HEK293 (cell line): ENCODE data around the gene C12orf57.
A peak's percentile ranks its signal among the peaks of the same experiment; 100 is the strongest.

Experiments
- CTCF ChIA-PET: fragments of 350-600 bp; formaldehyde crosslinking; extraction: SDS; loops from one replicate; lab custom pipeline; 2021; ENCODE audit warnings: antibody characterized with exemption; lab: Yijun Ruan, JAX
- POLR2A ChIA-PET: fragments of 300-600 bp; formaldehyde crosslinking; extraction: SDS; loops from one replicate; lab custom pipeline; 2020; ENCODE audit warnings: antibody characterized with exemption, inconsistent platforms; lab: Yijun Ruan, JAX
- H3K27ac ChIP-seq: fragments of 200-500 bp; sonication (Bioruptor generic); 2 replicates; pipeline ENCODE4 v1.5.1; 2014; ENCODE audit warnings: low read depth, low read length, control low read depth, inconsistent platforms; ENCODE audit errors: extremely low read depth
- H3K36me3 ChIP-seq, 2 experiments: fragments of 200-500 bp in 1 of 2; sonication (Bioruptor generic) in 1 of 2; 1 replicate in 1 of 2; 2 replicates in 1 of 2; pipeline ENCODE4 v1.5.1; 2014 to 2017; ENCODE audit warnings: inconsistent platforms in 2 of 2, low read length in 2 of 2; ENCODE audit not compliant: control insufficient read depth in 2 of 2, insufficient read depth in 1 of 2
- H3K4me1 ChIP-seq: fragments of 200-500 bp; sonication (Bioruptor generic); 2 replicates; pipeline ENCODE4 v1.5.1; 2014; ENCODE audit warnings: mild to moderate bottlenecking, low read length, inconsistent platforms; ENCODE audit not compliant: control insufficient read depth, insufficient read depth
- H3K4me3 ChIP-seq: 2 replicates; pipeline ENCODE4 v1.5.1; 2011; ENCODE audit warnings: low read depth, mild to moderate bottlenecking, control low read depth, low read length, moderate library complexity
- H3K9me3 ChIP-seq: fragments of 200-500 bp; sonication (Bioruptor generic); 2 replicates; pipeline ENCODE4 v1.5.1; 2014; ENCODE audit warnings: low read depth, low read length, inconsistent platforms; ENCODE audit not compliant: control insufficient read depth, insufficient read depth
- GLIS1 ChIP-seq: fragments of 450-650 bp; formaldehyde crosslinking; IDR thresholded peaks from 2 replicates; pipeline ENCODE4 v1.5.1; 2016; ENCODE audit warnings: missing biosample characterization, missing genetic modification characterization
- INSM2 ChIP-seq: fragments of 450-650 bp; formaldehyde crosslinking; IDR thresholded peaks from 2 replicates; pipeline ENCODE4 v1.5.1; 2016; ENCODE audit warnings: missing biosample characterization, missing genetic modification characterization
- KLF1 ChIP-seq: fragments of 450-650 bp; formaldehyde crosslinking; IDR thresholded peaks from 2 replicates; pipeline ENCODE4 v1.5.1; 2016; ENCODE audit warnings: missing biosample characterization, missing genetic modification characterization
- MEIS1 ChIP-seq: sonication (generic); formaldehyde crosslinking; IDR thresholded peaks from 2 replicates; pipeline ENCODE4 v1.8.1; 2022; ENCODE audit warnings: missing genetic modification reagents, mild to moderate bottlenecking, borderline replicate concordance
- RBAK ChIP-seq: fragments of 450-650 bp; formaldehyde crosslinking; IDR thresholded peaks from 2 replicates; pipeline ENCODE4 v1.5.1; 2016; ENCODE audit warnings: missing biosample characterization, missing genetic modification characterization
- REPIN1 ChIP-seq: fragments of 450-650 bp; formaldehyde crosslinking; IDR thresholded peaks from 2 replicates; pipeline ENCODE4 v1.5.1; 2017; ENCODE audit warnings: missing biosample characterization, missing genetic modification characterization, low read depth
- SCRT1 ChIP-seq: fragments of 450-650 bp; formaldehyde crosslinking; IDR thresholded peaks from 2 replicates; pipeline ENCODE4 v1.5.1; 2016; ENCODE audit warnings: missing biosample characterization, missing genetic modification characterization, borderline replicate concordance
- SP2 ChIP-seq: fragments of 450-650 bp; formaldehyde crosslinking; IDR thresholded peaks from 2 replicates; pipeline ENCODE4 v1.5.1; 2016; ENCODE audit warnings: missing biosample characterization, missing genetic modification characterization
- SP3 ChIP-seq: fragments of 450-650 bp; formaldehyde crosslinking; IDR thresholded peaks from 2 replicates; pipeline ENCODE4 v1.5.1; 2016; ENCODE audit warnings: missing biosample characterization, missing genetic modification characterization
- TCF7L2 ChIP-seq: IDR thresholded peaks from 2 replicates; pipeline ENCODE4 v1.6.1; 2011; ENCODE audit warnings: low read depth, mild to moderate bottlenecking, inconsistent platforms, low read length, moderate library complexity, borderline replicate concordance
- ZBTB17 ChIP-seq: fragments of 450-650 bp; formaldehyde crosslinking; IDR thresholded peaks from 2 replicates; pipeline ENCODE4 v1.5.1; 2016; ENCODE audit warnings: missing biosample characterization, missing genetic modification characterization
- ZNF157 ChIP-seq: fragments of 450-650 bp; formaldehyde crosslinking; IDR thresholded peaks from 2 replicates; pipeline ENCODE4 v1.5.1; 2016; ENCODE audit warnings: missing biosample characterization, missing genetic modification characterization
- ZNF18 ChIP-seq: fragments of 450-650 bp; formaldehyde crosslinking; IDR thresholded peaks from 2 replicates; pipeline ENCODE4 v1.5.1; 2016; ENCODE audit warnings: missing biosample characterization, missing genetic modification characterization
- ZNF266 ChIP-seq: fragments of 450-650 bp; formaldehyde crosslinking; IDR thresholded peaks from 2 replicates; pipeline ENCODE4 v1.5.1; 2016; ENCODE audit warnings: missing biosample characterization, missing genetic modification characterization, low read depth
- ZNF292 ChIP-seq: fragments of 450-650 bp; formaldehyde crosslinking; IDR thresholded peaks from 2 replicates; pipeline ENCODE4 v1.5.1; 2016; ENCODE audit warnings: low read depth, missing biosample characterization, missing genetic modification characterization, borderline replicate concordance
- ZNF354C ChIP-seq: fragments of 450-650 bp; formaldehyde crosslinking; IDR thresholded peaks from 2 replicates; pipeline ENCODE4 v1.5.1; 2016; ENCODE audit warnings: missing biosample characterization, missing genetic modification characterization, low read depth, borderline replicate concordance
- ZNF362 ChIP-seq: fragments of 450-650 bp; formaldehyde crosslinking; IDR thresholded peaks from 2 replicates; pipeline ENCODE4 v1.5.1; 2016; ENCODE audit warnings: missing biosample characterization, missing genetic modification characterization
- ZNF394 ChIP-seq: fragments of 450-650 bp; formaldehyde crosslinking; IDR thresholded peaks from 2 replicates; pipeline ENCODE4 v1.5.1; 2016; ENCODE audit warnings: missing biosample characterization, missing genetic modification characterization, mild to moderate bottlenecking, moderate library complexity, borderline replicate concordance
- ZNF398 ChIP-seq: fragments of 450-650 bp; formaldehyde crosslinking; IDR thresholded peaks from 2 replicates; pipeline ENCODE4 v1.5.1; 2017; ENCODE audit warnings: missing biosample characterization, missing genetic modification characterization
- ZNF433 ChIP-seq: fragments of 450-650 bp; formaldehyde crosslinking; IDR thresholded peaks from 2 replicates; pipeline ENCODE4 v1.5.1; 2016; ENCODE audit warnings: missing biosample characterization, missing genetic modification characterization, low read depth
- ZNF488 ChIP-seq: fragments of 450-650 bp; formaldehyde crosslinking; IDR thresholded peaks from 2 replicates; pipeline ENCODE4 v1.5.1; 2016; ENCODE audit warnings: missing biosample characterization, missing genetic modification characterization
- ZNF510 ChIP-seq: fragments of 450-650 bp; formaldehyde crosslinking; IDR thresholded peaks from 2 replicates; pipeline ENCODE4 v1.5.1; 2018; ENCODE audit warnings: mild to moderate bottlenecking, missing genetic modification characterization, missing biosample characterization; ENCODE audit not compliant: insufficient replicate concordance
- ZNF549 ChIP-seq: fragments of 450-650 bp; IDR thresholded peaks from 2 replicates; pipeline ENCODE4 v1.5.1; 2018; ENCODE audit warnings: missing biosample characterization, missing genetic modification characterization, mild to moderate bottlenecking, inconsistent platforms, moderate library complexity
- ZNF624 ChIP-seq: fragments of 450-650 bp; formaldehyde crosslinking; IDR thresholded peaks from 2 replicates; pipeline ENCODE4 v1.5.1; 2017; ENCODE audit warnings: missing biosample characterization, missing genetic modification characterization
- ZNF701 ChIP-seq: fragments of 450-650 bp; formaldehyde crosslinking; IDR thresholded peaks from 2 replicates; pipeline ENCODE4 v1.5.1; 2016; ENCODE audit warnings: missing biosample characterization, missing genetic modification characterization
- ZNF785 ChIP-seq: fragments of 450-650 bp; formaldehyde crosslinking; IDR thresholded peaks from 2 replicates; pipeline ENCODE4 v1.5.1; 2016; ENCODE audit warnings: missing biosample characterization, missing genetic modification characterization
- ZNF792 ChIP-seq: fragments of 450-650 bp; formaldehyde crosslinking; IDR thresholded peaks from 2 replicates; pipeline ENCODE4 v1.5.1; 2016; ENCODE audit warnings: missing biosample characterization, missing genetic modification characterization
- ZSCAN23 ChIP-seq: fragments of 450-650 bp; formaldehyde crosslinking; IDR thresholded peaks from 2 replicates; pipeline ENCODE4 v1.5.1; 2016; ENCODE audit warnings: missing biosample characterization, missing genetic modification characterization

C12orf57 gene

GRCh38 chr12:6914246-6914946, 29.4 kb upstream of the C12orf57 start, which contains the start of gene ENO2 (continued):
- TF ChIP-seq REPIN1 (no peak), ZNF394 (tag by site-specific recombination) (peak; percentile 40; the same call in 1 of the 2 replicates), KLF1 (peak; percentile 56; the same call in 1 of the 2 replicates), ZNF266 (tag by site-specific recombination) (no peak), ZNF433 (tag by site-specific recombination) (no peak), SP2 (tag by site-specific recombination) (no peak), SCRT1 (tag by site-specific recombination) (no peak), RBAK (tag by site-specific recombination) (no peak), ZSCAN23 (tag by site-specific recombination) (no peak), ZNF792 (tag by site-specific recombination) (no peak), ZNF549 (tag by site-specific recombination) (no peak), ZNF701 (no peak), TCF7L2 (no peak), ZNF18 (no peak), ZBTB17 (no peak), ZNF354C (tag by site-specific recombination) (no peak), ZNF510 (tag by site-specific recombination) (no peak), ZNF157 (no peak), SP3 (0 out of 2 replicates have a peak, but pooled peaks have one; percentile 28)

- Histone ChIP-seq H3K4me1 (peaks cover 7% of the 10 kb centered on the region), H3K36me3 (peaks cover 9 to 36% of the 10 kb centered on the region in 2 experiments; a peak in 2 of 3 replicates), H3K9me3 (no peaks in the 10 kb centered on the region), H3K27ac (peak overlapping the region; percentile 51; the same call in 1 of the 2 replicates), H3K4me3 (peak overlapping the region; percentile 60)
- CTCF ChIA-PET = no interaction called here
- POLR2A ChIA-PET = interaction anchor here (0.6 to 1.7 kb wide), 8 partner anchors 8 to 283 kb away, joined by 3 to 8 read pairs (median 4); partner anchors contain the start of genes C12orf57, RNU7-1 and SPSB2
- TF ChIP-seq INSM2 (0 out of 2 replicates have a peak, but pooled peaks have one; percentile 3), ZNF488 (tag by site-specific recombination) (no peak), GLIS1 (tag by site-specific recombination) (peak; percentile 62; the same call in 1 of the 2 replicates), ZNF362 (tag by site-specific recombination) (no peak), ZNF624 (no peak), ZNF398 (tag by site-specific recombination) (peak; percentile 61), MEIS1 (CRISPR knock-in tag) (no peak), ZNF292 (tag by site-specific recombination) (no peak), ZNF785 (tag by site-specific recombination) (no peak)
Measured at GRCh38 chr12:6914947-6915788, 28.7 kb upstream of the C12orf57 start.
